H9 (cell line): ENCODE measurements around the gene NUTF2. TPM values are rescaled to one million over a fixed set of nuclear protein-coding genes. Genes with fewer than 3 reads are reported as not detected.

Experiments
- DNase-seq: peaks from one replicate; pipeline ENCODE4 v3.0.0-alpha.2; 2017
- H2AFZ ChIP-seq: one replicate; pipeline ENCODE4 v1.6.1; 2013; ENCODE audit warnings: mild to moderate bottlenecking, low read length, control low read depth, moderate library complexity
- H2AK5ac ChIP-seq: 2 replicates; pipeline ENCODE4 v1.6.1; 2013; ENCODE audit warnings: low read length, control low read depth, mixed read lengths; ENCODE audit not compliant: insufficient read length
- H2BK120ac ChIP-seq: one replicate; pipeline ENCODE4 v1.6.1; 2013; ENCODE audit warnings: low read depth, mild to moderate bottlenecking, low read length, control low read depth, inconsistent platforms; ENCODE audit not compliant: poor library complexity, severe bottlenecking
- H2BK12ac ChIP-seq: 2 replicates; pipeline ENCODE4 v1.6.1; 2013; ENCODE audit warnings: low read length, control low read depth, mixed read lengths, low read depth; ENCODE audit not compliant: insufficient read length
- H2BK15ac ChIP-seq: 2 replicates; pipeline ENCODE4 v1.6.1; 2013; ENCODE audit warnings: low read depth, low read length, control low read depth
- H2BK20ac ChIP-seq: one replicate; pipeline ENCODE4 v1.6.1; 2013; ENCODE audit warnings: low read depth, mild to moderate bottlenecking, low read length, control low read depth, inconsistent platforms; ENCODE audit not compliant: poor library complexity, severe bottlenecking
- H2BK5ac ChIP-seq: 2 replicates; pipeline ENCODE4 v1.6.1; 2013; ENCODE audit warnings: low read length, control low read depth, mixed read lengths; ENCODE audit not compliant: insufficient read length
- H3K14ac ChIP-seq: 2 replicates; pipeline ENCODE4 v1.6.1; 2013; ENCODE audit warnings: low read length, control low read depth; ENCODE audit not compliant: insufficient read depth
- H3K18ac ChIP-seq: 2 replicates; pipeline ENCODE4 v1.6.1; 2013; ENCODE audit warnings: low read depth, mild to moderate bottlenecking, mixed read lengths, low read length, control low read depth; ENCODE audit not compliant: insufficient read length
- H3K23ac ChIP-seq: 2 replicates; pipeline ENCODE4 v1.6.1; 2013; ENCODE audit warnings: low read length, control low read depth, mixed read lengths, low read depth; ENCODE audit not compliant: insufficient read length
- H3K23me2 ChIP-seq: 2 replicates; pipeline ENCODE4 v1.6.1; 2013; ENCODE audit warnings: low read depth, mild to moderate bottlenecking, mixed read lengths, low read length, control low read depth; ENCODE audit not compliant: insufficient read length, poor library complexity, severe bottlenecking
- H3K27ac ChIP-seq: 2 replicates; pipeline ENCODE4 v1.5.1; 2013; ENCODE audit warnings: low read length, control low read depth, mixed read lengths, low read depth; ENCODE audit not compliant: insufficient read length
- H3K27me3 ChIP-seq: 2 replicates; pipeline ENCODE4 v1.6.1; 2013; ENCODE audit warnings: low read length, control low read depth, inconsistent platforms; ENCODE audit not compliant: insufficient read depth
- H3K4ac ChIP-seq: 2 replicates; pipeline ENCODE4 v1.6.1; 2013; ENCODE audit warnings: low read depth, mild to moderate bottlenecking, control low read depth, inconsistent platforms, low read length, moderate library complexity
- H3K4me1 ChIP-seq: 2 replicates; pipeline ENCODE4 v1.6.1; 2013; ENCODE audit warnings: low read length, control low read depth, inconsistent platforms; ENCODE audit not compliant: insufficient read depth
- H3K4me2 ChIP-seq: 2 replicates; pipeline ENCODE4 v1.6.1; 2013; ENCODE audit warnings: low read length, control low read depth, mixed read lengths; ENCODE audit not compliant: insufficient read length, insufficient read depth
- H3K56ac ChIP-seq: 2 replicates; pipeline ENCODE4 v1.6.1; 2013; ENCODE audit warnings: low read depth, mild to moderate bottlenecking, mixed read lengths, low read length, control low read depth; ENCODE audit not compliant: insufficient read length
- H3K79me1 ChIP-seq: 2 replicates; pipeline ENCODE4 v1.6.1; 2013; ENCODE audit warnings: low read depth, mild to moderate bottlenecking, moderate library complexity, low read length, control low read depth, inconsistent platforms; ENCODE audit not compliant: insufficient read depth, poor library complexity, severe bottlenecking
- H3K79me2 ChIP-seq: 2 replicates; pipeline ENCODE4 v1.6.1; 2013; ENCODE audit warnings: low read length, control low read depth, inconsistent platforms; ENCODE audit not compliant: insufficient read depth
- H3K9ac ChIP-seq: 2 replicates; pipeline ENCODE4 v1.6.1; 2013; ENCODE audit warnings: low read length, control low read depth, mixed read lengths; ENCODE audit not compliant: insufficient read length; ENCODE audit errors: extremely low read depth
- H3K9me3 ChIP-seq: one replicate; pipeline ENCODE4 v1.6.1; 2013; ENCODE audit warnings: low read depth, low read length, inconsistent platforms; ENCODE audit not compliant: control insufficient read depth
- H3T11ph ChIP-seq: one replicate; pipeline ENCODE4 v1.6.1; 2013; ENCODE audit warnings: mild to moderate bottlenecking, low read length, control low read depth, inconsistent platforms
- H4K20me1 ChIP-seq: one replicate; pipeline ENCODE4 v1.6.1; 2013; ENCODE audit not compliant: control insufficient read depth, insufficient read length, insufficient read depth
- H4K5ac ChIP-seq: 2 replicates; pipeline ENCODE4 v1.6.1; 2013; ENCODE audit warnings: low read depth, mild to moderate bottlenecking, mixed read lengths, low read length, control low read depth; ENCODE audit not compliant: insufficient read length
- H4K8ac ChIP-seq: replicated peaks from 2 replicates; pipeline ENCODE4 v1.6.1; 2013; ENCODE audit warnings: low read length, control low read depth, mixed read lengths, low read depth; ENCODE audit not compliant: insufficient read length
- H4K91ac ChIP-seq: 2 replicates; pipeline ENCODE4 v1.6.1; 2013; ENCODE audit warnings: low read depth, mild to moderate bottlenecking, moderate library complexity, mixed read lengths, low read length, control low read depth; ENCODE audit not compliant: insufficient read length
- H3K27ac Mint-ChIP-seq, 3 experiments: 2 replicates in 2 of 3; 3 replicates in 1 of 3; pipeline ENCODE4 v1.8.0; 2020 to 2021; ENCODE audit warnings: mixed read lengths in 3 of 3, mild to moderate bottlenecking in 1 of 3, moderate library complexity in 1 of 3
- H3K27me3 Mint-ChIP-seq: 2 replicates; pipeline ENCODE4 v1.8.0; 2021; ENCODE audit warnings: low read depth, mild to moderate bottlenecking, moderate library complexity, mixed read lengths
- H3K36me3 Mint-ChIP-seq, 3 experiments: 2 replicates in 2 of 3; 3 replicates in 1 of 3; pipeline ENCODE4 v1.8.0; 2020 to 2021; ENCODE audit warnings: low read depth in 3 of 3, mixed read lengths in 3 of 3; ENCODE audit not compliant: insufficient read depth in 1 of 3
- H3K4me1 Mint-ChIP-seq, 2 experiments: 2 replicates each; pipeline ENCODE4 v1.8.0; 2020; ENCODE audit warnings: mixed read lengths in 2 of 2
- H3K4me3 Mint-ChIP-seq, 2 experiments: 2 replicates in 1 of 2; 3 replicates in 1 of 2; pipeline ENCODE4 v1.8.0; 2020 to 2021; ENCODE audit warnings: mild to moderate bottlenecking in 2 of 2, mixed read lengths in 2 of 2, moderate library complexity in 1 of 2
- H3K9me3 Mint-ChIP-seq, 2 experiments: 2 replicates in 1 of 2; 3 replicates in 1 of 2; pipeline ENCODE4 v1.8.0; 2020; ENCODE audit warnings: mild to moderate bottlenecking in 2 of 2, mixed read lengths in 2 of 2, moderate library complexity in 1 of 2
- CTCF ChIP-seq: fragments of 200-600 bp; sonication (generic); conservative IDR thresholded peaks from 3 replicates; pipeline ENCODE4 v1.8.0; 2021; ENCODE audit warnings: antibody characterized with exemption, mild to moderate bottlenecking
- WGBS: extraction: QIAGEN DNeasy Blood & Tissue Kit; methylation state at CpG from one replicate; pipeline ENCODE4 v1.1.7; 2013; ENCODE audit warnings: missing lambda C conversion rate, low lambda C conversion rate, mixed read lengths; ENCODE audit not compliant: insufficient read length; ENCODE audit errors: extremely low coverage; 5-methylcytosine and 5-hydroxymethylcytosine counted together
- total RNA-seq: library from RNA; stranded (reverse); gene quantifications from 2 replicates; pipeline ENCODE4 v1.2.1, GENCODE V29; 2021

NUTF2 gene
- total RNA-seq, 1 experiment from 2014 or later, result 198 TPM

- no peak overlapping the region; the same call in 1 of the 2 replicates for H3K14ac ChIP-seq
- H3K79me2 ChIP-seq, result no peaks in the 10 kb centered on the region
- no peak overlapping the region for H3K27ac ChIP-seq
- Mint-ChIP-seq H3K9me3 (no peaks in the 10 kb centered on the region), H3K36me3 (peaks cover 5 to 21% (median 8%) of the 10 kb centered on the region in 3 experiments; a peak in 5 of 7 replicates), H3K4me1 (peaks cover 19 to 23% of the 10 kb centered on the region in 2 experiments), H3K4me3 (peak overlapping the region in 1 of 2 experiments; percentile 39; a peak in 1 of 5 replicates), H3K27ac (peak overlapping the region; percentile 55 to 93 (median 79); a peak in 6 of 7 replicates), H3K27me3 (no peaks in the 10 kb centered on the region; the same call in 1 of the 2 replicates)
- H3K23me2 ChIP-seq, result no peaks in the 10 kb centered on the region
- no CpG with 5 or more reads among the region's 6 CpGs for WGBS
- H3K9me3 ChIP-seq, result no peaks in the 10 kb centered on the region
- H4K8ac ChIP-seq, result no peak overlapping the region
- H3K4ac ChIP-seq, result no peak overlapping the region
- H2BK15ac ChIP-seq, result no peak overlapping the region
- no peak overlapping the region for H3K56ac ChIP-seq
- H3K27me3 ChIP-seq, result no peaks in the 10 kb centered on the region
- H4K20me1 ChIP-seq, result no peaks in the 10 kb centered on the region
- no peak overlapping the region for H2AFZ ChIP-seq
- no peak overlapping the region for H3T11ph ChIP-seq
- H3K18ac ChIP-seq, result no peak overlapping the region
- DNase-seq, result no peak
- no peaks in the 10 kb centered on the region for H3K79me1 ChIP-seq
- H2AK5ac ChIP-seq, result no peak overlapping the region
- peaks cover 7% of the 10 kb centered on the region; the same call in 1 of the 2 replicates for H3K4me1 ChIP-seq
- H3K23ac ChIP-seq, result no peak overlapping the region
- no peak overlapping the region for H2BK20ac ChIP-seq
- no peak overlapping the region for H3K9ac ChIP-seq
- H3K4me2 ChIP-seq, result no peak overlapping the region
- H2BK120ac ChIP-seq, result no peak overlapping the region
- no peak overlapping the region for H4K91ac ChIP-seq
- H2BK5ac ChIP-seq, result peak overlapping the region; percentile 32
- H2BK12ac ChIP-seq, result no peak overlapping the region
- TF ChIP-seq CTCF, result no peak
- no peak overlapping the region for H4K5ac ChIP-seq
These were observed 70.6 kb downstream of the NUTF2 start for GRCh38 chr16:67917140-67917851.
